AG04449 (cell line): ENCODE results near the gene DNA2.
"Not testable (repeated sequence)": the region's sequence is repeated elsewhere in the genome, so short reads cannot be mapped to it uniquely, and the experiment has no call there.

Experiments used
- CTCF ChIA-PET: fragments of 350-600 bp; formaldehyde crosslinking; extraction: SDS; loops from one replicate; lab custom pipeline; 2021; ENCODE audit warnings: antibody characterized with exemption; lab: Yijun Ruan, JAX
- POLR2A ChIA-PET: fragments of 400-600, 350-600 bp; formaldehyde crosslinking; extraction: SDS; loops from one replicate; lab custom pipeline; 2020; ENCODE audit warnings: antibody characterized with exemption, inconsistent platforms; lab: Yijun Ruan, JAX
- DNase-seq: peaks from one replicate; pipeline ENCODE4 v3.0.0-alpha.2; 2010; ENCODE audit warnings: low read depth, low spot score
- H3K4me3 ChIP-seq: 2 replicates; pipeline ENCODE4 v1.5.1; 2011; ENCODE audit warnings: low read depth, mild to moderate bottlenecking, control low read depth, low read length
- CTCF ChIP-seq: IDR thresholded peaks from one replicate; pipeline ENCODE4 v1.5.1; 2011; ENCODE audit warnings: mild to moderate bottlenecking, moderate library complexity, low read length, control low read depth, inconsistent platforms; ENCODE audit not compliant: insufficient read depth; ENCODE audit errors: missing control alignments

The DNA2 gene

GRCh38 chr10:68474021-68474420 is 2.2 kb upstream of the DNA2 start:
- no peak overlapping the region for H3K4me3 ChIP-seq
- no peak for DNase-seq
- CTCF ChIA-PET = interaction anchor here (0.8 kb wide), 1 partner anchor 13 kb away, joined by 3 read pairs; no protein-coding TSS in a partner anchor
- TF ChIP-seq CTCF = no peak
- POLR2A ChIA-PET = no interaction called here

- peak overlapping the region; percentile 79 for H3K4me3 ChIP-seq
- ChIA-PET POLR2A (interaction anchor here (1.0 kb wide), 1 partner anchor 280 kb away, joined by 3 read pairs; no protein-coding TSS in a partner anchor), CTCF (interaction anchor here (1.0 kb wide), 1 partner anchor 79 kb away, joined by 3 read pairs; no protein-coding TSS in a partner anchor)
- DNase-seq = no peak
- no peak for TF ChIP-seq CTCF
These were observed 649 bp downstream of the DNA2 start for GRCh38 chr10:68471063-68471585.

- peak overlapping the region; percentile 79 for H3K4me3 ChIP-seq
- POLR2A ChIA-PET = no interaction called here
- no peak for DNase-seq
- no peak for TF ChIP-seq CTCF
- CTCF ChIA-PET = no interaction called here
These were observed 1.5 kb downstream of the DNA2 start for GRCh38 chr10:68470300-68470699.

GRCh38 chr10:68469838-68470237 is 1.9 kb downstream of the DNA2 start:
- DNase-seq = no peak
- no peak overlapping the region for H3K4me3 ChIP-seq

GRCh38 chr10:68464729-68465128 is 7.0 kb downstream of the DNA2 start:
- H3K4me3 ChIP-seq, POLR2A ChIA-PET, CTCF ChIA-PET, DNase-seq: not testable (repeated sequence)

More at GRCh38 chr10:68469838-68470237, 1.9 kb downstream of the DNA2 start:
- ChIA-PET POLR2A (no interaction called here), CTCF (no interaction called here)
- TF ChIP-seq CTCF = no peak

GRCh38 chr10:68463365-68464093 is 8.2 kb downstream of the DNA2 start:
- DNase-seq = no peak
- ChIA-PET POLR2A (no interaction called here), CTCF (no interaction called here)
- TF ChIP-seq CTCF = no peak
- H3K4me3 ChIP-seq = no peak overlapping the region
